Activated CD4-positive, alpha-beta T cell treated with anti-CD3 and anti-CD28 coated beads for 36 hours (primary cell): ENCODE results near the gene TGFB1I1. TPM values are rescaled to one million over a fixed set of nuclear protein-coding genes. Genes with fewer than 3 reads are reported as not detected.

Experiments used
- ATAC-seq: fragments of 200-7000 bp; cut with Tn5 transposase; one replicate; pipeline ENCODE4 v1.10.0; 2021; ENCODE audit warnings: mild to moderate bottlenecking, moderate library complexity
- CTCF ChIA-PET: fragments of 350-600 bp; sonication (Branson Sonifier 250); formaldehyde crosslinking; loops from one replicate; lab custom pipeline; 2021; ENCODE audit warnings: antibody characterized with exemption; lab: Charles Lee
- POLR2A ChIA-PET: fragments of 350-600 bp; sonication (Branson Sonifier 250); formaldehyde crosslinking; loops from one replicate; lab custom pipeline; 2021; ENCODE audit warnings: antibody characterized with exemption, inconsistent platforms; lab: Charles Lee
- DNase-seq: peaks from one replicate; pipeline ENCODE4 v3.0.0-alpha.2; 2020
- H3K27ac Mint-ChIP-seq: one replicate; pipeline ENCODE4 v1.8.0; 2021; ENCODE audit warnings: mixed read lengths
- H3K27me3 Mint-ChIP-seq: one replicate; pipeline ENCODE4 v1.8.0; 2021; ENCODE audit warnings: mixed read lengths
- H3K36me3 Mint-ChIP-seq: one replicate; pipeline ENCODE4 v1.8.0; 2021; ENCODE audit warnings: low read depth, mixed read lengths
- H3K4me1 Mint-ChIP-seq: one replicate; pipeline ENCODE4 v1.8.0; 2021; ENCODE audit warnings: mixed read lengths
- H3K4me3 Mint-ChIP-seq: one replicate; pipeline ENCODE4 v1.8.0; 2021; ENCODE audit warnings: mild to moderate bottlenecking, moderate library complexity, mixed read lengths
- H3K9me3 Mint-ChIP-seq: one replicate; pipeline ENCODE4 v1.8.0; 2021; ENCODE audit warnings: low read depth, mixed read lengths
- intact Hi-C, 2 experiments: fragments of 100-400 bp; cut with DNase I in 1 of 2; cut with micrococcal nuclease in 1 of 2; formaldehyde crosslinking; loops; one replicate each; pipeline versions ENCODE4 v1.14.2 to v1.15.1; 2022 to 2024; cut with DNase I, micrococcal nuclease
- total RNA-seq, 2 experiments: library from RNA; stranded (reverse); gene quantifications; one replicate each; pipeline ENCODE4 v1.2.3, GENCODE V29; 2021

TGFB1I1 gene
- total RNA-seq, 2 experiments from 2014 or later, result 0.80 to 1.1 TPM

DNA sequence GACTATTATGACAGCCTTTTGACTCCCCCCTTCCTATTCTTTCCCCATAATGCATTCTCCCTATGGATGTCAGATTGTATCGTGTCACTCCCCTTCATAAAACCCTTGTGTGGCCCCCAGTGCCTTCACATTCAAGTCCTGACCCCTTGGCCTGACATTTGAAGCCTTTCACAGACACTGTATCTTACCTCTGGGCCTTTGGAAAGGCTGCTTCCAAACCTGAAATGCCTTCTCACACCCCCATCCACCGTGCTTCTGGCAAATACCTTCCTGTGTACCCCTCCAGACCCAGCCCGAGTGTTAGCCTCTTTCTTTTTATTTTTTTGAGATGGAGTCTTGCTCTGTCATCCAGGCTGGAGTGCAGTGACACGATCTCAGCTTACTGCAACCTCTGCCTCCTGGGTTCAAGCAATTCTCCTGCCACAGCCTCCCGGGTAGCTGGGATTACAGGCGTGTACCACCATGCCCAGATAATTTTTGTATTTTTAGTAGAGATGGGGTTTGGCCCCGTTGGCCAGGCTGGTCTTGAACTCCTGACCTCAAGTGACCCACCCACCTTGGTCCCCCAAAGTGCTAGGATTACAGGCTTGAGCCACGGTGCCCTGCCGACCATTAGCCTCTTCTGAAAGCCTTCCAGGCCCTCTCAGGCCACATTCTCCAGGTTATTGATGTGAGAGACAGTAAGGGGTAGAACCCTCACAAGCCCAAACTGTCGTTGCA lies 10.6 kb upstream of the TGFB1I1 start:
- Mint-ChIP-seq H3K27me3 (no peaks in the 10 kb centered on the region), H3K4me3 (peak overlapping the region; percentile 4), H3K36me3 (peaks cover 25% of the 10 kb centered on the region), H3K4me1 (peaks cover 26% of the 10 kb centered on the region), H3K9me3 (no peaks in the 10 kb centered on the region), H3K27ac (peak overlapping the region; percentile 15)
- ChIA-PET POLR2A (interaction anchor here (0.6 to 1.4 kb wide), 2 partner anchors 9 to 76 kb away, joined by 5 to 6 read pairs; no protein-coding TSS in a partner anchor), CTCF (interaction anchor here (0.5 to 3.3 kb wide), 25 partner anchors 9 to 479 kb away, joined by 3 to 17 read pairs (median 3); partner anchors contain the start of genes PYCARD, RUSF1 and TGFB1I1)
- no peak for DNase-seq
- ATAC-seq, result no peak
- intact Hi-C loops, result no loop called here

- Mint-ChIP-seq H3K27ac (no peak overlapping the region), H3K36me3 (peaks cover 25% of the 10 kb centered on the region), H3K4me1 (peaks cover 26% of the 10 kb centered on the region), H3K9me3 (no peaks in the 10 kb centered on the region), H3K4me3 (no peak overlapping the region), H3K27me3 (no peaks in the 10 kb centered on the region)
- no peak for ATAC-seq
- CTCF ChIA-PET, result interaction anchor here (1.0 to 3.3 kb wide), 5 partner anchors 12 to 406 kb away, joined by 3 to 17 read pairs (median 4); no protein-coding TSS in a partner anchor
- intact Hi-C loops, result no loop called here
- DNase-seq, result no peak
- POLR2A ChIA-PET, result interaction anchor here (0.6 kb wide), 1 partner anchor 15 kb away, joined by 3 read pairs; no protein-coding TSS in a partner anchor
Observed at GRCh38 chr16:31461921-31462804, 9.8 kb upstream of the TGFB1I1 start.

DNA sequence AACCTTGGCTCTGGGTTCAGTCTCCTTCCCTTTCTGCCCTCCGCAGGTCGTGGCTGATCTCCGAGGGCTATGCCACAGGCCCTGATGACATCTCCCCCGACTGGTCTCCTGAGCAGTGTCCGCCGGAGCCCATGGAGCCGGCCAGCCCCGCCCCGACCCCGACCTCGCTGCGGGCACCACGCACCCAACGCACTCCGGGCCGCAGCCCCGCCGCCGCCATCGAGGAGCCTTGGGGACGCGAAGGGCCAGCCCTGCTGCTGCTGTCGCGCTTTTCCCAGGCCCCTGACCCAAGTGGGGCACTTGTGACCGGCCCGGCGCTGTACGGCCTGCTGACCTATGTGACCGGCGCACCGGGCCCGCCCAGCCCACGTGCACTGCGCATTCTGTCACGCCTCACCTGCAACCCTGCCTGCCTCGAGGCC lies 7.6 kb upstream of the TGFB1I1 start:
- DNase-seq (no peak), ATAC-seq (no peak)
- Mint-ChIP-seq H3K36me3 (peaks cover 12% of the 10 kb centered on the region), H3K27ac (no peak overlapping the region), H3K27me3 (no peaks in the 10 kb centered on the region), H3K9me3 (no peaks in the 10 kb centered on the region), H3K4me3 (no peak overlapping the region), H3K4me1 (peaks cover 20% of the 10 kb centered on the region)
- POLR2A ChIA-PET, result interaction anchor here (1.2 kb wide), 1 partner anchor 39 kb away, joined by 3 read pairs; no protein-coding TSS in a partner anchor
- CTCF ChIA-PET, result no interaction called here
- intact Hi-C loops, result no loop called here

DNA sequence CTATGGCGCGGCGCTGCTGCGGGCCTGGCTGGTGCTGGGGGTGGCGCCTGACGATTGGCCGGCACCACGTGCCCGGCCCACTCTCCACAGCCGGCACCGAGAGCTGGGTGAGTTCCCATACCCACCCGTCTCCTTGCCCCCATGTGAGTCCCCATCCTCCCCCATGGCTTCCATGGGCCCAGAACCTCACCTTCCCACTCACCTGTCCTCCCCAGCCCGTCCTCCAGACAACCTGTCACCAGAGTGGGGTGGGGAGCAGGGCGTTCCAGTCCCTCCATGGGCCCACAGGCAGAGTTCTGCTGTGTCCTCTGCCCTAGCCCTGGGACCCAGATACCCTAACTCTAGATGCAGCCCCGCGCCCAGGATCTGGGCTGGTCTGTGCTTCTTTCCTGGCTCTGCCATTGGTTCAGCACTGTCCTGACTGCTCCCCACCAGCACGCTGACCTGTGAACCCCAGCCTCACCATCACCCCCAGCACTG lies 7.1 kb upstream of the TGFB1I1 start:
- Mint-ChIP-seq H3K4me3 (no peak overlapping the region), H3K27ac (no peak overlapping the region), H3K27me3 (no peaks in the 10 kb centered on the region), H3K36me3 (peaks cover 12% of the 10 kb centered on the region), H3K4me1 (peaks cover 20% of the 10 kb centered on the region), H3K9me3 (no peaks in the 10 kb centered on the region)
- ChIA-PET POLR2A (no interaction called here), CTCF (no interaction called here)
- ATAC-seq, result no peak
- intact Hi-C loops, result no loop called here
- DNase-seq, result no peak

GRCh38 chr16:31465788-31466370 lies 6.1 kb upstream of the TGFB1I1 start:
- ChIA-PET POLR2A (no interaction called here), CTCF (no interaction called here)
- DNase-seq (no peak), ATAC-seq (no peak)
- intact Hi-C loops, result no loop called here
- H3K27me3 Mint-ChIP-seq, result no peaks in the 10 kb centered on the region
- peaks cover 12% of the 10 kb centered on the region for H3K36me3 Mint-ChIP-seq
- no peaks in the 10 kb centered on the region for H3K9me3 Mint-ChIP-seq
- H3K4me3 Mint-ChIP-seq, result no peak overlapping the region
- no peak overlapping the region for H3K27ac Mint-ChIP-seq
- H3K4me1 Mint-ChIP-seq, result peaks cover 11% of the 10 kb centered on the region

DNA sequence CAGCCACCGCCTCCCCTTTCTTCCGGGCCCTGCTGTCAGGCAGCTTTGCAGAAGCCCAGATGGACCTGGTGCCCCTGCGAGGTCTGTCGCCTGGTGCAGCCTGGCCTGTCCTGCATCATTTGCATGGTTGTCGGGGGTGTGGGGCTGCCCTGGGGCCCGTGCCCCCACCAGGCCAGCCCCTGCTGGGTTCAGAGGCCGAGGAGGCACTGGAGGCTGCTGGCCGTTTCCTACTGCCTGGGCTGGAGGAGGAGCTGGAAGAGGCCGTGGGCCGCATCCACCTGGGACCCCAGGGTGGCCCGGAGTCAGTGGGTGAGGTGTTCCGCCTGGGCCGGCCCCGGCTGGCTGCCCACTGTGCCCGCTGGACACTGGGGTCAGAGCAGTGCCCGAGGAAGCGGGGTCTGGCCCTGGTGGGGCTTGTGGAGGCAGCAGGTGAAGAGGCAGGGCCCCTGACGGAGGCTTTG lies 5.5 kb upstream of the TGFB1I1 start:
- ATAC-seq (no peak), DNase-seq (no peak)
- ChIA-PET CTCF (no interaction called here), POLR2A (no interaction called here)
- intact Hi-C loops, result no loop called here
- Mint-ChIP-seq H3K4me3 (no peak overlapping the region), H3K27me3 (peaks cover 4% of the 10 kb centered on the region), H3K36me3 (peaks cover 12% of the 10 kb centered on the region), H3K9me3 (no peaks in the 10 kb centered on the region), H3K4me1 (peaks cover 8% of the 10 kb centered on the region), H3K27ac (no peak overlapping the region)

DNA sequence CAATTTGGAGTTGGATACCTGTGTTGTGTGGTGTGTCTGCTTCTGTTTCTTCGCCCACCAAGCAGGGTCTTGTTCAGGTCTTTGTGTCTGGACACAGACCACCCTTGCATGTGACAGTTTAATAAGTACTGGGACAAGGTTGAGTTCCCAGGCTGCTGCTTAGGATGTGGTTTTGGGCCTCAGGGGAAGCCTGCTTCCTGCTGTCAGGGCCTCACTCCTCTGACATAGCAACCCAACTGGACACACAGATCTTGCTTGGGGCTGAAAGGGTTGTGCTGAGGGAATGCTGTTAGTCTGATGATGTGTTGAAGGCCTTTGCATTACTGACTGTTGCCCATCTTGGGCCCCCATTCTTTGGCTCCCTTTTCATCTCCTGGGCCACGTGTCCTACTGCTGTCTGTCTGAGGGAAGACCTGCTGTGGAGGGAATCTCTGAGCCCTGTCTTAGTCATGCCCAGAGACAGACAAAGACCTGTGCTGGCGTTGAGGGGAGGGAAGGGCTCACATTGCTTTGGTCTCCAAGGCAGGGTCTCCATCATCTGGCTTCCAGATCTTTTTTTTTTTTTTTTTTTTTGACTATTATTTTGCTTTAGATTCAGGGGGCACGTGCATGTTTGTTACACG lies 4.7 kb upstream of the TGFB1I1 start:
- ChIA-PET POLR2A (no interaction called here), CTCF (no interaction called here)
- peaks cover 12% of the 10 kb centered on the region for H3K36me3 Mint-ChIP-seq
- no peak overlapping the region for H3K27ac Mint-ChIP-seq
- no peak for DNase-seq
- ATAC-seq, result no peak
- peaks cover 8% of the 10 kb centered on the region for H3K27me3 Mint-ChIP-seq
- intact Hi-C loops, result no loop called here
- no peak overlapping the region for H3K4me3 Mint-ChIP-seq
- no peaks in the 10 kb centered on the region for H3K9me3 Mint-ChIP-seq
- H3K4me1 Mint-ChIP-seq, result peaks cover 9% of the 10 kb centered on the region

DNA sequence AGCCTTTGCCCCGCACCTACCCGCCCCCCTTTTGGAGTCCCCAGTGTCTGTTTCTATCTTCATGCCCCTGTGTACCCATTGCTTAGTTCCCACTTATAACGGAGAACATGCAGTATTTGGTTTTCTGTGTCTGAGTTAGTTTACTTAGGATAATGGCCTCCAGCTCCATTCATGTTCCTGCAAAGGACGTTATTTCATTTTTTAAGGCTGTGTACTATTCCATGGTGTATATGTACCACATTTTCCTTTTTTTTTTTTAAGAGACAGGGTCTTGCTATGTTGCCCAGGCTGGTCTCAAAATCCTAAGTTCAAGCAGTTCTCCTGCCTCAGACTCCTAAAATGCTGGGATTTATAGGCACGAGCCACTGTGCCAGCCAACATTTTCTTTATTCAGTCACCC lies 4.1 kb upstream of the TGFB1I1 start:
- Mint-ChIP-seq H3K27me3 (peaks cover 13% of the 10 kb centered on the region), H3K36me3 (peaks cover 11% of the 10 kb centered on the region), H3K4me1 (peaks cover 12% of the 10 kb centered on the region), H3K9me3 (no peaks in the 10 kb centered on the region), H3K4me3 (no peak overlapping the region), H3K27ac (no peak overlapping the region)
- no peak for ATAC-seq
- CTCF ChIA-PET, result interaction anchor here (1.0 kb wide), 1 partner anchor 309 kb away, joined by 3 read pairs; no protein-coding TSS in a partner anchor
- no peak for DNase-seq
- intact Hi-C loops, result no loop called here
- POLR2A ChIA-PET, result no interaction called here

DNA sequence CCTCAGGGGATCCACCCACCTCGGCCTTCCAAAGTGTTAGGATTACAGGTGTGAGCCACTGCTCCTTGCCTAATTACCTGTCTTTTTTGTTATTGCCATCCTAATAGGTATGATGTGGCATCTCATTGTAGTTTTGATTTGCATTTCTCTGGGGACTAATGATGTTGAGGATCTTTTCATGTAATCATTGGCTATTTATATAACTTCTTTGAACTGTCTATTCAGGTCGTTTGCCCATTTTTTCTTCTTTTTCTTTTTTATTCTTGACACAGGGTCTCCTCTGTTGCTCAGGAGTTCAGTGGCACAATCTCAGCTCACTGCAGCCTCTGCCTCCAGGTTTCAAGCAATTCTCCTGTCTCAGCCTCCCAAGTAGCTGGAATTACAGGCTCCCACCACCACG lies 1.3 kb upstream of the TGFB1I1 start:
- Mint-ChIP-seq H3K9me3 (no peaks in the 10 kb centered on the region), H3K4me1 (peaks cover 12% of the 10 kb centered on the region), H3K4me3 (no peak overlapping the region), H3K27ac (no peak overlapping the region), H3K36me3 (peaks cover 5% of the 10 kb centered on the region), H3K27me3 (peaks cover 18% of the 10 kb centered on the region)
- ATAC-seq (no peak), DNase-seq (no peak)
- CTCF ChIA-PET, result interaction anchor here (0.6 to 0.7 kb wide), 2 partner anchors 10 to 397 kb away, joined by 3 read pairs; partner anchors contain the start of genes ZNF646 and ZNF668
- POLR2A ChIA-PET, result interaction anchor here (1.0 kb wide), 1 partner anchor 10 kb away, joined by 5 read pairs; no protein-coding TSS in a partner anchor
- intact Hi-C loops, result no loop called here

DNA sequence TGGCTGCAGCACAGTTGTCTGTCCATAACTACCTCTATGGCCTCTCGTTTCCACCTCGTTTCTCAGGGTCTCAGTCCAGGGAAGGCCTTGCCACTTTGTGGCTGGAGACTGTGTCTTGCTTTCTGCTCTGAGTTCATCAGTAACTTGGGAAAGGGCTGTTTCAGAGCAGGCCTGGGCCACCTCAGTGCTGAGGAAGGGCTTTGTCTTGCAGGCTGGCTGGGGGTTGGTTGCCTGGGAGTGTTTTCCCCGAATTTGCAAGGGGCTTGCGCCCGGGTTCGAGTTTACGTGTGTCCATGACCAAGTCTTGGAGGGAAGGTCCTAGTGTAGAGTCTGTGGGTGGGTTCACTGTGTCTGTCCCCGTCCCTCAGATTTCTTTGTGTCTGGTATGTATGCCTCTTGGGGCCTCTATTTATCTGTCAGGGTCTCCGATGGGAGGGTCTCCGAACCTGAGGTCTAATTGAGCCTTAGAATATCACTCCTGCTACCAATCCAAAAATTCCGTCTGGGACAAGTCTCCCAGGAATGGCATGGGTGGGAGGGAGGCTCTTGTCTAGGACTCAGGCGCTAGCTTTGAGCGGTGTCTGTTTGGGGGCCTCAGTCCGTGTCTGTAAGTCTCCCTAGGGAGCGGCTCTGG lies 594 bp upstream of the TGFB1I1 start:
- POLR2A ChIA-PET, result no interaction called here

More for the DNA sequence above, 594 bp upstream of the TGFB1I1 start:
- DNase-seq, result no peak
- Mint-ChIP-seq H3K36me3 (peaks cover 5% of the 10 kb centered on the region), H3K27ac (peak overlapping the region; percentile 2), H3K4me3 (no peak overlapping the region), H3K27me3 (peaks cover 18% of the 10 kb centered on the region), H3K9me3 (no peaks in the 10 kb centered on the region), H3K4me1 (peaks cover 20% of the 10 kb centered on the region)
- intact Hi-C loops, result no loop called here
- CTCF ChIA-PET, result interaction anchor here (0.7 kb wide), 1 partner anchor 10 kb away, joined by 3 read pairs; no protein-coding TSS in a partner anchor
- ATAC-seq, result no peak
